Panc1 (cell line): ENCODE results near the gene PEX5L.

Experiments
- POLR2AphosphoS5 ChIP-seq: IDR thresholded peaks from 2 replicates; pipeline ENCODE4 v1.6.1; 2012; ENCODE audit warnings: mild to moderate bottlenecking, low read depth, low read length, moderate library complexity
- TF ChIP-seq, protein P1 (sequence below): fragments of 450-650 bp; IDR thresholded peaks from 2 replicates; pipeline ENCODE4 v1.5.1; 2017; ENCODE audit warnings: mild to moderate bottlenecking

DNA sequence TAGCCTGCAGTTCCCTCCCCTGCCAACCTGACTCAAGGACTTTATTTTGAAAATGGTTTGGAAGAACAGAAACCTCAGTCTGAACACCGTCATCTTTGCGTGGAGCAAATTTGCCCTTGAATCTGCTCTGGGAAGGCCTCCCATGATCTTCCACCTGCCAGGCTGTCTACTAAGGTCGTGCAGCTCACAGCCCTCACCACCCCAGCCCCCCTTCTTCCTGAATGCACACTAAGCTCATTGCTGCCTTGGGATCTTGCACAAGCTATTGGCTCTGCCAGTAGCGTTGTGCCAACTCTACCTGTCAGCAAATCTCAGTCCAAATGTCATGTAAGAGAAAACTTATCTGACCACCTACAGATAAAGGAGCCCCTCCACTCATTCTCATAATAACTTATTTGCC is 242.4 kb downstream of the PEX5L start:
- TF ChIP-seq, protein P1, sequence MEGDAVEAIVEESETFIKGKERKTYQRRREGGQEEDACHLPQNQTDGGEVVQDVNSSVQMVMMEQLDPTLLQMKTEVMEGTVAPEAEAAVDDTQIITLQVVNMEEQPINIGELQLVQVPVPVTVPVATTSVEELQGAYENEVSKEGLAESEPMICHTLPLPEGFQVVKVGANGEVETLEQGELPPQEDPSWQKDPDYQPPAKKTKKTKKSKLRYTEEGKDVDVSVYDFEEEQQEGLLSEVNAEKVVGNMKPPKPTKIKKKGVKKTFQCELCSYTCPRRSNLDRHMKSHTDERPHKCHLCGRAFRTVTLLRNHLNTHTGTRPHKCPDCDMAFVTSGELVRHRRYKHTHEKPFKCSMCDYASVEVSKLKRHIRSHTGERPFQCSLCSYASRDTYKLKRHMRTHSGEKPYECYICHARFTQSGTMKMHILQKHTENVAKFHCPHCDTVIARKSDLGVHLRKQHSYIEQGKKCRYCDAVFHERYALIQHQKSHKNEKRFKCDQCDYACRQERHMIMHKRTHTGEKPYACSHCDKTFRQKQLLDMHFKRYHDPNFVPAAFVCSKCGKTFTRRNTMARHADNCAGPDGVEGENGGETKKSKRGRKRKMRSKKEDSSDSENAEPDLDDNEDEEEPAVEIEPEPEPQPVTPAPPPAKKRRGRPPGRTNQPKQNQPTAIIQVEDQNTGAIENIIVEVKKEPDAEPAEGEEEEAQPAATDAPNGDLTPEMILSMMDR: no peak
- TF ChIP-seq POLR2AphosphoS5: no peak
